Measurements from ENCODE around the gene ERC1.
"Not testable (repeated sequence)": the region's sequence is repeated elsewhere in the genome, so short reads cannot be mapped to it uniquely, and the experiment has no call there.

The ERC1 gene

DNA sequence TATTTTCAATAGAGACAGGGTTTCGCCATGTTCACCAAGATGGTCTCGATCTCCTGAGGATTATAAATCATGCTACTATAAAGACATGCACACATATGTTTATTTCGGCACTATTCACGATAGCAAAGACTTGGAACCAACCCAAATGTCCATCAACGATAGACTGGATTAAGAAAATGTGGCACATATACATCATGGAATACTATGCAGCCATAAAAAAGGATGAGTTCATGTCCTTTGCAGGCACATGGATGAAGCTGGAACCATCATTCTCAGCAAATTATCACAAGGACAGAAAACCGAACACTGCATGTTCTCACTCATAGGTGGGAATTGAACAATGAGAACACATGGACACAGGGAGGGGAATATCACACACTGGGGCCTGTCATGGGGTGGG is 350.2 kb downstream of the ERC1 start:
- in situ Hi-C loops (cut with HindIII; ENCODE audit: low sequenced_read_pairs), result loop anchor here (5.0 kb wide), 1 partner anchor 74 kb away; no protein-coding TSS in a partner anchor

- in situ Hi-C loops (cut with HindIII; ENCODE audit: low sequenced_read_pairs), result loop anchor here (5.0 kb wide), 1 partner anchor 76 kb away; no protein-coding TSS in a partner anchor
Measured at GRCh38 chr12:1343422-1343821, 352.4 kb downstream of the ERC1 start.

DNA sequence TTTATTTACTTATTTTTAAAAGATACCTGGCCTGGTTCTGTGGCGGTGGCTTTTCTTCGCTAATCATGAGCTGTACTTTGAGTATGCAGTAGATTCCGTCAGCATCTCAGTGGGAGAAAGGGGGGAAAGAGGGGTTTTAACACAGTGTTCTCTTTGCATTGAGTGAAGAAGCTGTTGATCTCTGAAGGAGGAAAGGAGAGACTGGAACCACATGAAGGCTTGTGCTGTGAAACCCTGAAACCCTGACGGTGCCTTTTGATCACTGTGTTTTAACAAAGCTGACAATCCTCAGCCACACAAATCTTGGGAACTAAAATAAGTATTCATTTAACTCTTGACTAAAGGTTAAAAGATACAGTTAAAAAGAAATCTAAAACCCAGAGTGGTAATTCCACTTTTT is 353.2 kb downstream of the ERC1 start:
- in situ Hi-C loops (cut with HindIII; ENCODE audit: low sequenced_read_pairs), result loop anchor here (5.0 kb wide), 1 partner anchor 77 kb away; no protein-coding TSS in a partner anchor

DNA sequence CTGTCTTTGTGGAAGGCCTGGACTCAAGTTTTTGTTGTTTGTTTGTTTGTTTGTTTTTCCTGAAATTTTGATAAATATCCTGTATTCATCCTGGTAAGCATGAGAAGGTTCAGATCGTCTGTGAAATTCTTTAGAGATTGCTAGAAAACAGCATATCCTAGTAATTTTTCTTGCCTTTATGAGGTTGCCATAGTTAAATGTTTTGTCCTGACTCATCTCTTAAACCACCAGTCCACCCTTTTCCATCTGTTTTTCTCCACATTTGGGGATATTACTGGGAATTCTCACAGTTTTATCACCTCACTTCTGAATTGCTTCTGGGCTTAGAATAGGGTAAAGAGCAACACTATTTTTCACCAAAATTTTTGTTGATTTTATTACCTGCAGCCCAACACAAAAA is 355.1 kb downstream of the ERC1 start:
- in situ Hi-C loops (cut with HindIII; ENCODE audit: low sequenced_read_pairs), result no loop called here

GRCh38 chr12:1347294-1347693 is 356.3 kb downstream of the ERC1 start:
- in situ Hi-C loops (cut with HindIII; ENCODE audit: low sequenced_read_pairs), result no loop called here

DNA sequence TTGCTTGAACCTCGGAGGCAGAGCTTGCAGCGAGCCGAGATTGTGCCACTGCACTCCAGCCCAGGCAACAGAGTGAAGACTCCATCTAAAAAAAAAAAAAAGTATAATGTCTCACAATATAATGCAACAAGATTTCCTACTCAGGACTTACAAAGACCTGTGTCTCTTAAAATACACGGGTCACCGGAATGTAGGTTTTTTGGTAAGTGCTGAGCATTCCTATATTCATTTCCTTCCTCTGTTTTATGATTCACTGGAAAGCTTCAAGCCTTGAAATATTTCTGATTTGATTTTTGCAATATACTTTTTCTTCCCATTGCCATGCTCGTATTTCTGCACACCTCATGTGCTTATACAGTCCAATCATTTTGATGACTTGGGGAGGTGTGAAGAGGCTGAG is 357.6 kb downstream of the ERC1 start:
- in situ Hi-C loops (cut with HindIII; ENCODE audit: low sequenced_read_pairs), result no loop called here

- in situ Hi-C loops (cut with HindIII; ENCODE audit: low sequenced_read_pairs), result no loop called here
Measured at GRCh38 chr12:1350055-1350933, 359.3 kb downstream of the ERC1 start.

DNA sequence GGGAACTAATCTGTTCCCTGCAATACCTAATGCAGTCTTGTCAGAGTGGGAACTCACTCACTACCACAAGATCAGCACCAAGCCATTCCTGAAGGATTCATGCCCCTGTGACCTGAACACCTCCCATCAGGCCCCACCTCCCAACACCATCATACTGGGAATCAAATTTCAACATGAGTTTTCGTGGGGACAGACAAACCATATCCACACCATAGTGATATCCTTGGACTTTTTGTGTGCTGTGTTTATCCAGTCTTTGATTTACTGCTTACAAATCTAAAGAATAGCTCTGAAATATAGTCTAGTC is 359.9 kb downstream of the ERC1 start:
- in situ Hi-C loops (cut with HindIII; ENCODE audit: low sequenced_read_pairs), result no loop called here

DNA sequence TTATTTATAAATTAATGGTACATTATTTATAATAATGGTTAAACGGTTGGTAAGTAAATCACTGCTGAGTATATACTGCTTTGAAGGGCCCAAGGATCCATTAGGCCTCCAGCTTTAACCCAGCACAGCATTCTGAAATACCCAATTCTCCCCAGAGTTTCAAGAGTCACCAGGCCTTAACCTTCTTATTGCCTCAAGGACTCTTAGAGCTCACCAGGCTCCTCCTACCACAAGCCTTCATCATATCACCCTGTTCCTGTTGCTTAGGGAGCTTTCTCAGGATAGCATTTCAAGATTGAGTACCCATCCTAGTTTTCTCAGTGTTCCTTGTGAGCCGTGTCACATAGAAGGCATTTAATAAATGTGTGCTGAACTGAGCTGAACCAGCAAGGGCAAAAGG is 360.9 kb downstream of the ERC1 start:
- in situ Hi-C loops (cut with HindIII; ENCODE audit: low sequenced_read_pairs), result no loop called here

DNA sequence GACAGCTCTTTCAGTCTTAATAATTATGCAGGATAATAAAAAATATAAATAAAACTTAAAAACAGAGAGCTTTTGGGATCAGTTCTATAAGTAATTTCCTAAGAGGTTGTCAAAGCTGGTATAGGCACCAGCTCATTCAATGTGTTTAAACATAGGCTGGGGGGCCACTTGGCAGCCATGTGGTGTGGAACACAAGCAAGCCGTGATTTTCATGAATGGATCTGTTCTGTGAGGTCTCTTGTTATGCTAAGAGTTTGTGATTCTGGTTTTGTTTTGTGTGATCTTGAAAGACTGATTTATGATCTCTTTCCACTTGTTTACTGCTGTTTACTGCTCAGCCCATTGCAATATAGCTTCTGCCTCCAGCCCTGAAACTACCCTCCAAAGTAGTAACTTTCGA is 362.4 kb downstream of the ERC1 start:
- in situ Hi-C loops (cut with HindIII; ENCODE audit: low sequenced_read_pairs), result no loop called here

- in situ Hi-C loops (cut with HindIII; ENCODE audit: low sequenced_read_pairs), result no loop called here
Measured at GRCh38 chr12:1355396-1355795, 364.4 kb downstream of the ERC1 start.

DNA sequence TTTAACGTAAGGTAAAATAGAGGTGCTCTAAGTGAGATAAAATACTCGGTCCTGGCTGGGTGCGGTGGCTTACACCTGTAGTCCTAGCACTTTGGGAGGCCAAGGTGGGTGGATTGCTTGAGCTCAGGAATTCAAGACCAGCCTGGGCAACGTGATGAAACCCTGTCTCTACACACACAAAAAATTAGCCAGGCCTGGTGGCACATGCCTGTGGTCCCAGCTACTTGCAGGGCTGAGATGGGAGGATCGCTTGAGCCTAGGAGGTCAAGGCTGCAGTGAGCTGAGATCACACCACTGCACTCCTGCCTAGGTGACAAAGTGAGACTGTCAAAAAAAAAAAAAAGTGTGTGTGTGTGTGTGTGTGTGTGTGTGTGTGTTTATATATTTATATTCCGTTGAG is 364.8 kb downstream of the ERC1 start:
- in situ Hi-C loops (cut with HindIII; ENCODE audit: low sequenced_read_pairs), result not testable (repeated sequence)

GRCh38 chr12:1356285-1356684 is 365.3 kb downstream of the ERC1 start:
- in situ Hi-C loops (cut with HindIII; ENCODE audit: low sequenced_read_pairs), result no loop called here

GRCh38 chr12:1357171-1357570 is 366.1 kb downstream of the ERC1 start:
- in situ Hi-C loops (cut with HindIII; ENCODE audit: low sequenced_read_pairs), result no loop called here

DNA sequence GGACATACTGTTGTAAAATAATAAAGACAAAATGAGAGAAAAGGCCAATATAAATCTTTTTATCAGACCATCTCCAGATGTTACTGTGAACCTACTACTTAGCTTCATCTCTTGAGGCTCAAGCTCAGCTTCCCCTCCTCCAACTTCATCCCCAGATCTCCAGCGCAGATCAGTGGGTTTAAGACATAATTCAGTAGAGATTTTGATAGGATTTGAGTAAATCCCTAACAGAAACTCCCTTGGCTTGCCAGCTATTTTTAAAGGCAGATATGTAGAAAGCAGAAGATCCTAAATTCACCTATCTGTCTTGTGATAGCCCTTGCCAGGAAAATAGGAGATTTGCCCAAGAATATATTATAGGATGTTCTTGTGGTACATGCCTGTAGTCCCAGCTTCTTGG is 366.7 kb downstream of the ERC1 start:
- in situ Hi-C loops (cut with HindIII; ENCODE audit: low sequenced_read_pairs), result no loop called here

DNA sequence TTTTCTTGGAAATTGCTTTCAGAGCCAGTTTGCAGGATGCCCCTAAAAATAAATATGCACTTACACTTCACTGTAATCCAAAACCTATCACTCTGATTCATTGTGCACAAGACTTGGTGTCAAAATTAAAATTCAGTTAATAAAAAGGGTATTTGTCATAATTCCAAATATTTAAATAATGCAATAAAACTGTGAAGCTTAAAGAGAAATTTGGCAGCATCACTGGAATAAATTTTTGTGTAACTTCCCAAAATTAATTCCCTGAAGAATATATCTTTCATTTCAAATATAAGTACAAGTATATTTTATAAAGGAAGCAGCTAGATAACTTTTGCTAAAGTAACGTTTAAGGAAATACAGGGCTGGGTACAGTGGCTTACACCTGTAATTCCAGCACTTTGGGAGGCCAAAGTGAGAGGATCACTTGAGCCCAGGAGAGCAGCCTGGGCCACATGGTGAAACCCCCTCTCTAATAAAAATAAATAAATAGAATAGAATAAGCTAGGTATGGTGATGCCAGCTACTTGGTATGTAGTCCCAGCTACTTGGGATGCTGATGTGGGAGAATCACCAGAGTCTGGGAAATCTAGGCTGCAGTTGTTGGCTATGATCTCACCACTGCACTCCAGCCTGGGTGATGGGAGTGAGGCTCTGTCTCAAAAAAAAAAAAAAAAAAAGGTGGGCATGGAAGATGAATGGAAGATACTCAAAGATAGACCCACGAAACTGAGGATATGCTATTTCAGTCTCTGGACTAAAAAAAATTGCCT is 369.6 kb downstream of the ERC1 start:
- in situ Hi-C loops (cut with HindIII; ENCODE audit: low sequenced_read_pairs), result no loop called here

- in situ Hi-C loops (cut with HindIII; ENCODE audit: low sequenced_read_pairs), result no loop called here
Measured at GRCh38 chr12:1362143-1362662, 371.2 kb downstream of the ERC1 start.

- in situ Hi-C loops (cut with HindIII; ENCODE audit: low sequenced_read_pairs), result no loop called here
Measured at GRCh38 chr12:1365703-1366102, 374.7 kb downstream of the ERC1 start.

- in situ Hi-C loops (cut with HindIII; ENCODE audit: low sequenced_read_pairs), result no loop called here
Measured at GRCh38 chr12:1367331-1368291, 376.6 kb downstream of the ERC1 start.

GRCh38 chr12:1369460-1369859 is 378.4 kb downstream of the ERC1 start:
- in situ Hi-C loops (cut with HindIII; ENCODE audit: low sequenced_read_pairs), result no loop called here
